HepG2 (cell line): Measurements from ENCODE around the gene TBC1D5. TPM values are rescaled to one million over a fixed set of nuclear protein-coding genes. Genes with fewer than 3 reads are reported as not detected.

ENCODE experiments used
- ATAC-seq: fragments of 200-7000 bp; cut with Tn5 transposase; 3 replicates; pipeline ENCODE4 v1.9.1; 2020; ENCODE audit warnings: mild to moderate bottlenecking, moderate library complexity
- BruUV-seq: library from RNA; stranded (reverse); fragments of 400-500 nt; replicated peaks from 2 replicates; lab custom pipeline; 2021; lab: Mats Ljungman, UMichigan
- CTCF ChIA-PET: fragments of 300-600 bp; formaldehyde crosslinking; extraction: SDS; loops from one replicate; lab custom pipeline; 2021; ENCODE audit warnings: low total read pairs, inconsistent platforms, low intra/inter-chr PET ratio; lab: Yijun Ruan, JAX
- POLR2A ChIA-PET: fragments of 350-600 bp; sonication (Branson Sonifier 250); formaldehyde crosslinking; loops from one replicate; lab custom pipeline; 2020; ENCODE audit warnings: antibody characterized with exemption, inconsistent platforms; lab: Yijun Ruan, JAX
- DNase-seq: peaks from one replicate; pipeline ENCODE4 v3.0.0-alpha.2; 2015; ENCODE audit warnings: low spot score
- FAIRE-seq: peaks from 3 replicates; lab custom pipeline; 2011; peaks lifted over from hg19 to GRCh38; lab: Jason Lieb, UNC
- H2AFZ ChIP-seq: one replicate; pipeline ENCODE4 v1.6.1; 2011; ENCODE audit warnings: low read length, inconsistent platforms
- H3K27ac ChIP-seq: fragments of 300-600 bp; 3 replicates; pipeline ENCODE4 v1.8.0; 2011; ENCODE audit warnings: mixed run types, mild to moderate bottlenecking, mixed read lengths, low read length, inconsistent platforms; ENCODE audit not compliant: insufficient read depth; ENCODE audit errors: extremely low read length
- H3K27me3 ChIP-seq, 2 experiments: fragments of 200-600 bp in 1 of 2; 2 replicates in 1 of 2; 3 replicates in 1 of 2; pipeline versions ENCODE4 v1.6.0 to v1.8.0; 2011; ENCODE audit warnings: low read length in 2 of 2, mild to moderate bottlenecking in 2 of 2, moderate library complexity in 2 of 2, inconsistent platforms in 1 of 2; ENCODE audit not compliant: insufficient read depth in 2 of 2, control insufficient read depth in 1 of 2
- H3K36me3 ChIP-seq, 2 experiments: fragments of 200-600 bp in 1 of 2; replicated peaks in 1 of 2; 2 replicates in 1 of 2; 3 replicates in 1 of 2; pipeline versions ENCODE4 v1.5.1 to v1.8.0; 2011; ENCODE audit warnings: low read length in 2 of 2, inconsistent platforms in 1 of 2; ENCODE audit not compliant: insufficient read depth in 2 of 2, control insufficient read depth in 1 of 2
- H3K4me1 ChIP-seq: 2 replicates; pipeline ENCODE4 v1.5.1; 2012; ENCODE audit warnings: low read length, inconsistent platforms; ENCODE audit not compliant: insufficient read depth
- H3K4me2 ChIP-seq: 2 replicates; pipeline ENCODE4 v1.6.0; 2011; ENCODE audit warnings: low read depth, low read length, inconsistent platforms
- H3K4me3 ChIP-seq, 3 experiments: fragments of 200-600 bp in 1 of 3; sonication (generic), shearing (Covaris generic) in 1 of 3; replicated peaks in 1 of 3; 2 replicates each; pipeline ENCODE4 v1.5.1; 2011 to 2016; ENCODE audit warnings: low read length in 3 of 3, inconsistent platforms in 2 of 3, low read depth in 2 of 3, mild to moderate bottlenecking in 2 of 3, control low read depth in 1 of 3, mixed read lengths in 1 of 3; ENCODE audit not compliant: insufficient read depth in 1 of 3
- H3K79me2 ChIP-seq: one replicate; pipeline ENCODE4 v1.6.1; 2011; ENCODE audit warnings: low read length, inconsistent platforms; ENCODE audit not compliant: insufficient read depth
- H3K9ac ChIP-seq: 2 replicates; pipeline ENCODE4 v1.6.0; 2011; ENCODE audit warnings: mild to moderate bottlenecking, low read depth, low read length, inconsistent platforms; ENCODE audit not compliant: insufficient read depth
- H3K9me3 ChIP-seq: 2 replicates; pipeline ENCODE4 v1.5.1; 2012; ENCODE audit warnings: mild to moderate bottlenecking, low read length
- H4K20me1 ChIP-seq: 2 replicates; pipeline ENCODE4 v1.6.0; 2011; ENCODE audit warnings: inconsistent platforms, mild to moderate bottlenecking, low read length, moderate library complexity; ENCODE audit not compliant: insufficient read depth
- BRD4 ChIP-seq: sonication (generic); formaldehyde crosslinking; IDR thresholded peaks from 2 replicates; pipeline ENCODE4 v1.4.0; 2020; ENCODE audit warnings: missing genetic modification reagents
- CBX2 ChIP-seq, 2 experiments: fragments of 200-600 bp in 1 of 2; sonication (generic); formaldehyde crosslinking in 1 of 2; IDR thresholded peaks; 2 replicates each; pipeline versions ENCODE4 v1.7.0 to v1.8.1; 2018 to 2022; ENCODE audit warnings: low read depth in 2 of 2, low read length in 1 of 2, mild to moderate bottlenecking in 1 of 2, missing genetic modification reagents in 1 of 2
- FOXA3 ChIP-seq: IDR thresholded peaks from 2 replicates; pipeline ENCODE4 v1.6.1; 2016; ENCODE audit warnings: missing genetic modification reagents, missing compliant biosample characterization
- SRSF9 ChIP-seq: fragments of 200-400 bp; formaldehyde crosslinking; IDR thresholded peaks from 2 replicates; pipeline ENCODE4 v1.6.1; 2018; ENCODE audit warnings: borderline replicate concordance, mild to moderate bottlenecking, low read depth, low read length; ENCODE audit not compliant: insufficient read depth, poor library complexity, severe bottlenecking
- TBL1XR1 ChIP-seq: fragments of 150-350 bp; IDR thresholded peaks from 2 replicates; pipeline ENCODE4 v1.6.1; 2014; ENCODE audit warnings: borderline replicate concordance, low read length; ENCODE audit not compliant: partially characterized antibody
- ZNF280B ChIP-seq: sonication (generic); formaldehyde crosslinking; IDR thresholded peaks from 2 replicates; pipeline ENCODE4 v1.5.0; 2020; ENCODE audit warnings: missing genetic modification reagents, mild to moderate bottlenecking, borderline replicate concordance
- ZNF530 ChIP-seq: sonication (generic); formaldehyde crosslinking; IDR thresholded peaks from 2 replicates; pipeline ENCODE4 v1.5.0; 2020; ENCODE audit warnings: low read depth, mild to moderate bottlenecking, missing genetic modification reagents
- WGBS: methylation state at CpG from one replicate; pipeline ENCODE4 v1.1.6; 2017; ENCODE audit warnings: low lambda C conversion rate; 5-methylcytosine and 5-hydroxymethylcytosine counted together
- in situ Hi-C: cut with HindIII; loops from 2 replicates; pipeline ENCODE4 v1.10.0; 2017; ENCODE audit warnings: low pct_unique_long_range_greater_than_20kb; ENCODE audit not compliant: extremely low pct_ligation_motif_present
- intact Hi-C: fragments of 100-400 bp; cut with micrococcal nuclease; formaldehyde crosslinking; loops from one replicate; pipeline ENCODE4 v1.10.0; 2022; ENCODE audit not compliant: unreplicated experiment
- polyA plus RNA-seq, 8 experiments: library from polyadenylated mRNA; depleted of rRNA in 3 of 8; stranded (reverse) in 7 of 8; unstranded in 1 of 8; fragments of >200 nt; fragmentation: Illumina TruSeq in 4 of 8; extraction: Trizol in 4 of 8; gene quantifications; 2 replicates each; pipeline versions ENCODE4 v1.2.1 to v1.2.3, GENCODE V29; 2011 to 2016; ENCODE audit warnings: low read depth in 4 of 8, missing spikeins in 1 of 8, mixed read lengths in 1 of 8; ENCODE audit not compliant: insufficient read depth in 1 of 8
- total RNA-seq, 5 experiments: library from RNA; depleted of rRNA; stranded (reverse); fragments of >200 nt; fragmentation: Illumina TruSeq; extraction: Trizol; gene quantifications; 2 replicates each; pipeline ENCODE4 v1.2.3, GENCODE V29; 2016; ENCODE audit warnings: low read depth in 1 of 5

The TBC1D5 gene
- total and polyA plus RNA-seq, 2 of the 13 experiments (the other 11 are each of a cell fraction or from before 2014, with no cell fraction given), result 19.2 to 33.3 TPM

- intact Hi-C loops, result no loop called here
- no peak for TF ChIP-seq BRD4 (CRISPR knock-in tag)
- TF ChIP-seq TBL1XR1, result no peak
- no peak for TF ChIP-seq ZNF280B
- no peak for TF ChIP-seq CBX2 (IDR thresholded peaks at IDR 0.05; ENCODE audit: low read depth, low read length)
- no peak for TF ChIP-seq CBX2 (CRISPR knock-in tag; IDR thresholded peaks at IDR 0.05; ENCODE audit: low read depth)
- TF ChIP-seq SRSF9, result no peak
- TF ChIP-seq FOXA3 (CRISPR knock-in tag), result no peak
- no peak for TF ChIP-seq ZNF530
- Histone ChIP-seq H2AFZ (no peak overlapping the region), H3K4me1 (no peaks in the 10 kb centered on the region), H3K36me3 (no peaks in the 10 kb centered on the region), H3K79me2 (no peaks in the 10 kb centered on the region), H3K27me3 (no peaks in the 10 kb centered on the region), H3K9ac (no peak overlapping the region), H3K9me3 (no peaks in the 10 kb centered on the region), H3K27ac (no peak overlapping the region), H4K20me1 (no peaks in the 10 kb centered on the region), H3K4me2 (no peak overlapping the region), H3K4me3 (no peak overlapping the region)
- 94% methylated on average over 13 of the region's 13 CpGs for WGBS
- ChIA-PET CTCF (no interaction called here), POLR2A (no interaction called here)
- DNase-seq (no peak), ATAC-seq (no peak), FAIRE-seq (no peak)
- in situ Hi-C loops, result no loop called here
- BruUV-seq, result no TSS peak
Measured at GRCh38 chr3:17518189-17519059, 224.0 kb downstream of the TBC1D5 start.
